A549 (cell line): Measurements from ENCODE around the gene GJA4. TPM values are rescaled to one million over a fixed set of nuclear protein-coding genes. Genes with fewer than 3 reads are reported as not detected.

Source experiments
- ATAC-seq, 2 experiments: fragments of 200-7000 bp in 1 of 2; fragments of >200 bp in 1 of 2; cut with Nextera tagmentation in 1 of 2; cut with Tn5 transposase in 1 of 2; 3 replicates each; pipeline versions ENCODE4 v1.8.0 to v1.9.1; 2018 to 2020; ENCODE audit warnings: mild to moderate bottlenecking in 1 of 2, moderate library complexity in 1 of 2
- CTCF ChIA-PET: fragments of 300-600 bp; sonication (Branson Sonifier 250); formaldehyde crosslinking; extraction: SDS; loops from one replicate; lab custom pipeline; 2021; ENCODE audit warnings: antibody characterized with exemption, inconsistent platforms; lab: Yijun Ruan, JAX
- POLR2A ChIA-PET: fragments of 350-600 bp; formaldehyde crosslinking; extraction: SDS; loops from one replicate; lab custom pipeline; 2021; ENCODE audit warnings: antibody characterized with exemption, inconsistent platforms; lab: Yijun Ruan, JAX
- DNase-seq, 2 experiments: peaks; one replicate each; pipeline versions ENCODE4 v3.0.0 to v3.0.0-alpha.2; 2011 to 2016; ENCODE audit warnings: low read depth in 1 of 2, low spot score in 1 of 2
- FAIRE-seq: peaks from 2 replicates; lab custom pipeline; 2011; peaks lifted over from hg19 to GRCh38; lab: Jason Lieb, UNC
- H3K27ac ChIP-seq, 2 experiments: fragments of >200 bp; sonication (Bioruptor Twin); formaldehyde crosslinking; 3 replicates each; pipeline ENCODE4 v1.5.1; 2016 to 2017
- H3K4me1 ChIP-seq: fragments of >200 bp; sonication (Bioruptor Twin); formaldehyde crosslinking; 3 replicates; pipeline ENCODE4 v1.6.1; 2016
- H3K4me2 ChIP-seq: fragments of >200 bp; sonication (Bioruptor Twin); formaldehyde crosslinking; 3 replicates; pipeline ENCODE4 v1.6.1; 2016
- H3K4me3 ChIP-seq: fragments of >200 bp; sonication (Bioruptor Twin); formaldehyde crosslinking; 3 replicates; pipeline ENCODE4 v1.5.1; 2016
- H3K9me3 ChIP-seq: fragments of >200 bp; sonication (Bioruptor Twin); formaldehyde crosslinking; 3 replicates; pipeline ENCODE4 v1.6.1; 2016
- ATOH8 ChIP-seq: fragments of 250-450 bp; sonication (Bioruptor Pico); IDR thresholded peaks from 2 replicates; pipeline ENCODE4 v1.5.0; 2020; ENCODE audit warnings: low read depth, mild to moderate bottlenecking, moderate library complexity
- CBX2 ChIP-seq: fragments of 200-600 bp; sonication (generic); IDR thresholded peaks from 2 replicates; pipeline ENCODE4 v1.6.1; 2016; ENCODE audit warnings: low read depth, mild to moderate bottlenecking, borderline replicate concordance
- CEBPB ChIP-seq, 2 experiments: fragments of >200 bp in 1 of 2; sonication (Bioruptor Twin) in 1 of 2; formaldehyde crosslinking in 1 of 2; IDR thresholded peaks; 2 replicates each; pipeline ENCODE4 v1.6.1; 2012 to 2016
- CHD2 ChIP-seq: fragments of 150-350 bp; IDR thresholded peaks from 2 replicates; pipeline ENCODE4 v1.6.1; 2014; ENCODE audit warnings: low read length; ENCODE audit not compliant: partially characterized antibody
- EHMT2 ChIP-seq: fragments of 200-600 bp; sonication (generic); IDR thresholded peaks from 2 replicates; pipeline ENCODE4 v1.6.1; 2016; ENCODE audit warnings: antibody characterized with exemption, low read depth, mild to moderate bottlenecking, moderate library complexity
- EP300 ChIP-seq, 2 experiments: fragments of >200 bp; sonication (Bioruptor Twin); formaldehyde crosslinking; IDR thresholded peaks; 2 replicates in 1 of 2; 3 replicates in 1 of 2; pipeline ENCODE4 v1.6.1; 2016 to 2017
- HDAC2 ChIP-seq: fragments of 200-600 bp; sonication (generic); IDR thresholded peaks from 2 replicates; pipeline ENCODE4 v1.6.1; 2016
- HES2 ChIP-seq: fragments of >200 bp; sonication (Bioruptor Twin); formaldehyde crosslinking; IDR thresholded peaks from 2 replicates; pipeline ENCODE4 v1.6.1; 2016
- HMGXB4 ChIP-seq: fragments of 250-450 bp; sonication (Bioruptor Pico); IDR thresholded peaks from 2 replicates; pipeline ENCODE4 v1.5.0; 2021; ENCODE audit warnings: mild to moderate bottlenecking, moderate library complexity, borderline replicate concordance
- JUN ChIP-seq, 2 experiments: fragments of >200 bp; sonication (Bioruptor Twin); formaldehyde crosslinking; IDR thresholded peaks; 2 replicates in 1 of 2; 3 replicates in 1 of 2; pipeline ENCODE4 v1.6.1; 2016 to 2017
- JUNB ChIP-seq: fragments of >200 bp; sonication (Bioruptor Twin); formaldehyde crosslinking; IDR thresholded peaks from 2 replicates; pipeline ENCODE4 v1.6.1; 2016
- KDM1A ChIP-seq: fragments of 200-600 bp; sonication (generic); IDR thresholded peaks from 2 replicates; pipeline ENCODE4 v1.6.1; 2016; ENCODE audit warnings: low read depth, mild to moderate bottlenecking
- MAX ChIP-seq: IDR thresholded peaks from 2 replicates; pipeline ENCODE4 v1.6.1; 2012
- MYC ChIP-seq: IDR thresholded peaks from 2 replicates; pipeline ENCODE4 v1.6.1; 2012; ENCODE audit warnings: mild to moderate bottlenecking, inconsistent platforms, low read length, improper control_type of control experiment, borderline replicate concordance
- NFE2L2 ChIP-seq: fragments of 150-350 bp; conservative IDR thresholded peaks from 2 replicates; pipeline ENCODE4 v1.6.1; 2014; ENCODE audit warnings: low read length
- NPAS2 ChIP-seq: fragments of 250-450 bp; sonication (Bioruptor Pico); IDR thresholded peaks from 2 replicates; pipeline ENCODE4 v1.8.0; 2022; ENCODE audit warnings: mild to moderate bottlenecking, moderate library complexity, borderline replicate concordance
- PBX3 ChIP-seq: IDR thresholded peaks from 2 replicates; pipeline ENCODE4 v1.6.1; 2012
- RAD21 ChIP-seq, 2 experiments: fragments of >200 bp in 1 of 2; sonication (Bioruptor Twin) in 1 of 2; formaldehyde crosslinking in 1 of 2; IDR thresholded peaks in 1 of 2; conservative IDR thresholded peaks in 1 of 2; 2 replicates in 1 of 2; 3 replicates in 1 of 2; pipeline ENCODE4 v1.6.1; 2012 to 2018; ENCODE audit warnings: inconsistent platforms in 1 of 2
- TP53 ChIP-seq: fragments of 250-450 bp; sonication (Bioruptor Pico); IDR thresholded peaks from 2 replicates; pipeline ENCODE4 v1.5.0; 2021; ENCODE audit warnings: mild to moderate bottlenecking, moderate library complexity
- ZC3H11A ChIP-seq: fragments of 450-650 bp; IDR thresholded peaks from 2 replicates; pipeline ENCODE4 v1.6.1; 2014; ENCODE audit warnings: antibody characterized with exemption, mild to moderate bottlenecking
- ZNF302 ChIP-seq: fragments of 250-450 bp; sonication (Bioruptor Pico); IDR thresholded peaks from 2 replicates; pipeline ENCODE4 v1.9.0; 2021; ENCODE audit warnings: inconsistent platforms, mild to moderate bottlenecking, moderate library complexity
- WGBS: methylation state at CpG from one replicate; pipeline ENCODE4 v1.1.6; 2017; ENCODE audit errors: missing lambda C conversion rate; 5-methylcytosine and 5-hydroxymethylcytosine counted together
- polyA plus RNA-seq, 4 experiments: library from polyadenylated mRNA; depleted of rRNA in 3 of 4; stranded (reverse); fragments of >200 nt; fragmentation: RNase III in 1 of 4; extraction: RNeasy Plus Mini Kit Qiagen cat#74134 plus additional on column Dnase treatment in 1 of 4; gene quantifications; 2 replicates in 3 of 4; 3 replicates in 1 of 4; pipeline ENCODE4 v1.2.3, GENCODE V29; 2011 to 2017

The GJA4 gene
- polyA plus RNA-seq, 2 of the 4 experiments (the other 2 are of a cell fraction): not detected

GRCh38 chr1:34831721-34832246 is 39.0 kb downstream of the GJA4 start:
- 80% methylated on average over 2 of the region's 6 CpGs for WGBS
- DNase-seq (no peak), ATAC-seq (no peak), FAIRE-seq (no peak)
- Histone ChIP-seq H3K4me2 (no peak overlapping the region), H3K9me3 (no peaks in the 10 kb centered on the region), H3K4me3 (no peak overlapping the region), H3K4me1 (no peaks in the 10 kb centered on the region), H3K27ac (no peak overlapping the region)
- TF ChIP-seq EP300 (IDR thresholded peaks at IDR 0.05): no peak
- TF ChIP-seq EHMT2: no peak
- no peak for TF ChIP-seq NPAS2 (CRISPR knock-in tag)
- no peak for TF ChIP-seq TP53 (CRISPR knock-in tag)
- no peak for TF ChIP-seq CBX2
- no peak for TF ChIP-seq MAX
- no peak for TF ChIP-seq JUNB
- TF ChIP-seq ZC3H11A: no peak
- TF ChIP-seq HDAC2: no peak
- no peak for TF ChIP-seq PBX3
- TF ChIP-seq HES2: no peak
- TF ChIP-seq ZNF302 (CRISPR knock-in tag): no peak
- no peak for TF ChIP-seq RAD21 (conservative IDR thresholded peaks at IDR 0.05 in 1 of 2, IDR thresholded peaks at IDR 0.05 in 1 of 2)
- no peak for TF ChIP-seq CEBPB (IDR thresholded peaks at IDR 0.05)
- no peak for TF ChIP-seq KDM1A
- TF ChIP-seq CHD2: no peak
- CTCF ChIA-PET: interaction anchor here (1.2 to 2.3 kb wide), 3 partner anchors 11 to 35 kb away, joined by 3 to 11 read pairs (median 4); no protein-coding TSS in a partner anchor
- POLR2A ChIA-PET: no interaction called here

GRCh38 chr1:34833711-34834110 is 40.9 kb downstream of the GJA4 start:
- ChIA-PET POLR2A (no interaction called here), CTCF (interaction anchor here (0.7 to 0.9 kb wide), 2 partner anchors 9 to 13 kb away, joined by 3 to 4 read pairs; no protein-coding TSS in a partner anchor)
- Histone ChIP-seq H3K4me2 (no peak overlapping the region), H3K9me3 (no peaks in the 10 kb centered on the region), H3K27ac (no peak overlapping the region), H3K4me1 (no peaks in the 10 kb centered on the region), H3K4me3 (no peak overlapping the region)
- FAIRE-seq: no peak
- TF ChIP-seq TP53 (CRISPR knock-in tag): no peak
- no peak for TF ChIP-seq ATOH8 (CRISPR knock-in tag)
- no peak for TF ChIP-seq NFE2L2
- no peak for TF ChIP-seq MYC
- no peak for TF ChIP-seq RAD21 (conservative IDR thresholded peaks at IDR 0.05 in 1 of 2, IDR thresholded peaks at IDR 0.05 in 1 of 2)
- TF ChIP-seq ZNF302 (CRISPR knock-in tag): no peak
- no peak for TF ChIP-seq JUNB
- no peak for TF ChIP-seq JUN (IDR thresholded peaks at IDR 0.05)
- no peak for TF ChIP-seq HMGXB4
- no peak for ATAC-seq
- WGBS: 95% methylated on average over 1 of the region's 1 CpG
- DNase-seq: no peak
